ENCODE results near the gene KCTD13. TPM values are rescaled to one million over a fixed set of nuclear protein-coding genes. Genes with fewer than 3 reads are reported as not detected.

Gene KCTD13
- total RNA-seq, 1 experiment from 2014 or later: 14.9 TPM

GRCh38 chr16:29906520-29907244 is 19.3 kb downstream of the KCTD13 start:
- H3K27ac Mint-ChIP-seq (ENCODE audit: unreplicated experiment): no peak overlapping the region

DNA sequence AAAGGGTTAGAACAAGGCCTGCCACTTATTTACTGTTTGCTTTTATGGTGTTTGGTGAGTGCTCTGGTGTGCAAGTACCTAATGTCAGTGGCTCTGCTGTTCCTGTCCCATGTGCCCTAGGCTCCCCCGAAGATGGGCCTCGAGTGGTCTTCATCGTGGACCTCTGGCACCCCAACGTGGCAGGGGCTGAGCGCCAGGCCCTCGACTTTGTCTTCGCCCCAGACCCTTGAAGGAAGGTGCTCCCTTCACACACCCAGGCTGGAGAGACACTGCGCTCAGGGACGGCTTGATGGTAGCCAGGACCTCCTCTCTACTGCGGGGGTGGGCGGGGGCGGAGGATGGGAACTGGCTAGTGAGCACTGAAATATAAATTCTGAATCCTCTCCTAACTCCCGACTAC is 20.4 kb downstream of the KCTD13 start:
- CTCF ChIA-PET: no interaction called here
- Mint-ChIP-seq H3K9me3 (ENCODE audit: unreplicated experiment) (no peaks in the 10 kb centered on the region), H3K4me1 (ENCODE audit: low read depth, unreplicated experiment) (peaks cover 2% of the 10 kb centered on the region), H3K36me3 (ENCODE audit: insufficient read depth, unreplicated experiment) (peaks cover 12% of the 10 kb centered on the region), H3K27me3 (ENCODE audit: insufficient read depth, unreplicated experiment) (no peaks in the 10 kb centered on the region), H3K27ac (ENCODE audit: unreplicated experiment) (no peak overlapping the region), H3K4me3 (ENCODE audit: unreplicated experiment) (no peak overlapping the region)
- DNase-seq: no peak
- H3K27me3 ChIP-seq (replicated peaks; ENCODE audit: control insufficient read depth, insufficient read depth, low read length): no peaks in the 10 kb centered on the region
- H3K4me1 ChIP-seq: 0 out of 2 replicates have a peak, but pooled peaks cover 16% of the 10 kb centered on the region
- no TSS peak for BruUV-seq (replicated peaks)
- intact Hi-C loops (cut with micrococcal nuclease; ENCODE audit: unreplicated experiment): no loop called here
- no peaks in the 10 kb centered on the region for H3K36me3 ChIP-seq (ENCODE audit: control insufficient read depth, insufficient read depth, low read length)
- no peak overlapping the region for H3K4me3 ChIP-seq (ENCODE audit: low read depth, low read length)
- POLR2A ChIA-PET: no interaction called here
- H3K9me3 ChIP-seq: no peaks in the 10 kb centered on the region
- TF ChIP-seq CTCF (IDR thresholded peaks at IDR 0.05; ENCODE audit: insufficient read depth in 1 of 2, low read depth in 1 of 2, low read length in 1 of 2, severe bottlenecking in 1 of 2, unreplicated experiment in 1 of 2): no peak

More at GRCh38 chr16:29906520-29907244, 19.3 kb downstream of the KCTD13 start:
- Mint-ChIP-seq H3K36me3 (ENCODE audit: insufficient read depth, unreplicated experiment) (peaks cover 12% of the 10 kb centered on the region), H3K4me1 (ENCODE audit: low read depth, unreplicated experiment) (no peaks in the 10 kb centered on the region), H3K27me3 (ENCODE audit: insufficient read depth, unreplicated experiment) (no peaks in the 10 kb centered on the region), H3K9me3 (ENCODE audit: unreplicated experiment) (no peaks in the 10 kb centered on the region), H3K4me3 (ENCODE audit: unreplicated experiment) (no peak overlapping the region)
- Histone ChIP-seq H3K4me3 (ENCODE audit: low read depth, low read length) (no peak overlapping the region), H3K9me3 (no peaks in the 10 kb centered on the region), H3K36me3 (ENCODE audit: control insufficient read depth, insufficient read depth, low read length) (no peaks in the 10 kb centered on the region), H3K27me3 (replicated peaks; ENCODE audit: control insufficient read depth, insufficient read depth, low read length) (no peaks in the 10 kb centered on the region), H3K4me1 (0 out of 2 replicates have a peak, but pooled peaks cover 7% of the 10 kb centered on the region)
- BruUV-seq (replicated peaks): no TSS peak
- no peak for DNase-seq
- ChIA-PET CTCF (interaction anchor here (0.6 kb wide), 1 partner anchor 11 kb away, joined by 3 read pairs; no protein-coding TSS in a partner anchor), POLR2A (no interaction called here)
- TF ChIP-seq CTCF (IDR thresholded peaks at IDR 0.05; ENCODE audit: insufficient read depth in 1 of 2, low read depth in 1 of 2, low read length in 1 of 2, severe bottlenecking in 1 of 2, unreplicated experiment in 1 of 2): no peak
- intact Hi-C loops (cut with micrococcal nuclease; ENCODE audit: unreplicated experiment): no loop called here

DNA sequence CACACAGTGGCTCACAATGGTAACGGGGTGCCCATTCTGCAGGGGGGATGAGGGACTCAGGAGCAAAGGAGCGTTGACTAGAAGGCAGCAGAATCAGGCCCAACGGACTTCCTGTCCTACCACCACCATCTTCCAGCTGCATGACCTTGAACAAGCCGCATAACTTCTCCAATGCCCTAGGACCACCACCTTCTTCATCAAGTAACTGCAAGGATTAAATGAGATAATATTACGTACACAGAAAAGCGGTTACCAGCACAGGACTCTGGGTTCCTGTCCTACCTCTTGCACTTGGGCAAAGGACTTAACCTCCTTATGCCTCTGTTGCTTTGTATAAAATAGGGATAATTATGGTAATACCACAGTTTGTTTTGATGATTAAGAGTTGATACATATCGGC is 21.1 kb downstream of the KCTD13 start:
- Histone ChIP-seq H3K9me3 (no peaks in the 10 kb centered on the region), H3K4me3 (ENCODE audit: low read depth, low read length) (no peak overlapping the region), H3K4me1 (0 out of 2 replicates have a peak, but pooled peaks cover 16% of the 10 kb centered on the region), H3K36me3 (ENCODE audit: control insufficient read depth, insufficient read depth, low read length) (no peaks in the 10 kb centered on the region), H3K27me3 (replicated peaks; ENCODE audit: control insufficient read depth, insufficient read depth, low read length) (no peaks in the 10 kb centered on the region)
- Mint-ChIP-seq H3K9me3 (ENCODE audit: unreplicated experiment) (no peaks in the 10 kb centered on the region), H3K27me3 (ENCODE audit: insufficient read depth, unreplicated experiment) (no peaks in the 10 kb centered on the region), H3K4me1 (ENCODE audit: low read depth, unreplicated experiment) (peaks cover 8% of the 10 kb centered on the region), H3K4me3 (ENCODE audit: unreplicated experiment) (no peak overlapping the region), H3K36me3 (ENCODE audit: insufficient read depth, unreplicated experiment) (peaks cover 12% of the 10 kb centered on the region), H3K27ac (ENCODE audit: unreplicated experiment) (no peak overlapping the region)
- intact Hi-C loops (cut with micrococcal nuclease; ENCODE audit: unreplicated experiment): loop anchor here (5.0 kb wide), 1 partner anchor 88 kb away; the partner anchor contains the start of gene PAGR1
- no peak for DNase-seq
- BruUV-seq (replicated peaks): no TSS peak
- ChIA-PET POLR2A (no interaction called here), CTCF (no interaction called here)
- no peak for TF ChIP-seq CTCF (IDR thresholded peaks at IDR 0.05; ENCODE audit: insufficient read depth in 1 of 2, low read depth in 1 of 2, low read length in 1 of 2, severe bottlenecking in 1 of 2, unreplicated experiment in 1 of 2)
